ENCODE data around the gene ZMYM4.

DNA sequence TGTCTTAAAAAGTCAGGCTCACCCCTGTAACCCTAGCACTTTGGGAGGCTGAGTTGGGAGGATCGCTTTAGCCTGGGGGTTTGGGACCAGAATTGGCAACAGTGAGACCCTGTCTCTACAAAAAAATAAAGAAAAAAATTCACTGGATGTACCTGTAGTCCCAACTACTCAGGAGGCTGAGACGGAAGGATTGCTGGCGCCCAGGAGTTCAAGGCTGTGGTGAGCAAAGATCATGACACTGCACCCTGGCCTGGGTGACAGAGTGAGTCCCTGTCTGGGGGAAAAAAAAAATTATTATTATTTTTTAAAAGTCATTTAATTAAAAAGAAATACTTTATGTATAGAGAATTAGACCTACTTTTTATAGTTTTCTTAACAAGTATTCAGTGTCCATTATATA is 47.1 kb downstream of the ZMYM4 start:
- no peak for TF ChIP-seq YY1 (IDR thresholded peaks at IDR 0.05; ENCODE audit: insufficient read depth, insufficient read length)
- TF ChIP-seq ZNF274 (IDR thresholded peaks at IDR 0.05; ENCODE audit: low read depth, low read length) = no peak
- no peak for TF ChIP-seq SUZ12 (IDR thresholded peaks at IDR 0.05; ENCODE audit: extremely low read depth, insufficient read depth, insufficient read length)
